KMS-11 (cell line): Measurements from ENCODE around the gene PTPN4.

ENCODE experiments used
- H2AFZ ChIP-seq: fragments of 200-600 bp; sonication (generic); 2 replicates; pipeline ENCODE4 v1.6.1; 2016; ENCODE audit warnings: antibody characterized with exemption, mixed run types, low read depth
- H3K27ac ChIP-seq: fragments of 200-600 bp; sonication (generic); 2 replicates; pipeline ENCODE4 v1.6.1; 2016; ENCODE audit warnings: mild to moderate bottlenecking, mixed run types
- H3K27me3 ChIP-seq: fragments of 200-600 bp; sonication (generic); 2 replicates; pipeline ENCODE4 v1.6.1; 2017; ENCODE audit warnings: mild to moderate bottlenecking, low read depth, mixed run types, moderate library complexity; ENCODE audit not compliant: insufficient read depth
- H3K36me3 ChIP-seq: fragments of 200-600 bp; sonication (generic); 2 replicates; pipeline ENCODE4 v1.6.1; 2017; ENCODE audit warnings: mild to moderate bottlenecking, mixed run types; ENCODE audit not compliant: insufficient read depth
- H3K4me1 ChIP-seq: fragments of 200-600 bp; sonication (generic); 2 replicates; pipeline ENCODE4 v1.6.1; 2016; ENCODE audit warnings: mild to moderate bottlenecking, low read depth, mixed run types; ENCODE audit not compliant: poor library complexity, severe bottlenecking
- H3K4me2 ChIP-seq: fragments of 200-600 bp; sonication (generic); 2 replicates; pipeline ENCODE4 v1.7.0; 2016; ENCODE audit warnings: mild to moderate bottlenecking, mixed run types
- H3K4me3 ChIP-seq: fragments of 200-600 bp; sonication (generic); IDR thresholded peaks from 2 replicates; pipeline ENCODE4 v1.6.1; 2017; ENCODE audit warnings: low read depth, low read length, mixed read lengths; ENCODE audit not compliant: insufficient read depth
- H3K79me2 ChIP-seq: fragments of 200-600 bp; sonication (generic); 2 replicates; pipeline ENCODE4 v1.6.1; 2016; ENCODE audit warnings: low read depth, mixed run types; ENCODE audit not compliant: insufficient read depth
- H3K9ac ChIP-seq: fragments of 200-600 bp; sonication (generic); 2 replicates; pipeline ENCODE4 v1.6.1; 2016; ENCODE audit warnings: mild to moderate bottlenecking, mixed run types
- H4K20me1 ChIP-seq: fragments of 200-600 bp; sonication (generic); 2 replicates; pipeline ENCODE4 v1.6.1; 2016; ENCODE audit warnings: mild to moderate bottlenecking, mixed run types; ENCODE audit not compliant: insufficient read depth
- CTCF ChIP-seq: fragments of 200-600 bp; sonication (generic); conservative IDR thresholded peaks from 2 replicates; pipeline ENCODE4 v1.6.1; 2017; ENCODE audit warnings: low read depth, mild to moderate bottlenecking, antibody characterized with exemption, low read length, moderate library complexity, mixed read lengths

PTPN4 gene

GRCh38 chr2:119713819-119714490 lies 45.8 kb upstream of the PTPN4 start:
- H3K79me2 ChIP-seq: no peaks in the 10 kb centered on the region
- H3K4me1 ChIP-seq: no peaks in the 10 kb centered on the region
- no peak overlapping the region for H2AFZ ChIP-seq
- no peaks in the 10 kb centered on the region for H3K36me3 ChIP-seq
- no peak overlapping the region for H3K27ac ChIP-seq
- H3K27me3 ChIP-seq: no peaks in the 10 kb centered on the region
- TF ChIP-seq CTCF: no peak
- H3K4me3 ChIP-seq: no peak overlapping the region
- no peak overlapping the region for H3K4me2 ChIP-seq
- H4K20me1 ChIP-seq: no peaks in the 10 kb centered on the region
- H3K9ac ChIP-seq: no peak overlapping the region

DNA sequence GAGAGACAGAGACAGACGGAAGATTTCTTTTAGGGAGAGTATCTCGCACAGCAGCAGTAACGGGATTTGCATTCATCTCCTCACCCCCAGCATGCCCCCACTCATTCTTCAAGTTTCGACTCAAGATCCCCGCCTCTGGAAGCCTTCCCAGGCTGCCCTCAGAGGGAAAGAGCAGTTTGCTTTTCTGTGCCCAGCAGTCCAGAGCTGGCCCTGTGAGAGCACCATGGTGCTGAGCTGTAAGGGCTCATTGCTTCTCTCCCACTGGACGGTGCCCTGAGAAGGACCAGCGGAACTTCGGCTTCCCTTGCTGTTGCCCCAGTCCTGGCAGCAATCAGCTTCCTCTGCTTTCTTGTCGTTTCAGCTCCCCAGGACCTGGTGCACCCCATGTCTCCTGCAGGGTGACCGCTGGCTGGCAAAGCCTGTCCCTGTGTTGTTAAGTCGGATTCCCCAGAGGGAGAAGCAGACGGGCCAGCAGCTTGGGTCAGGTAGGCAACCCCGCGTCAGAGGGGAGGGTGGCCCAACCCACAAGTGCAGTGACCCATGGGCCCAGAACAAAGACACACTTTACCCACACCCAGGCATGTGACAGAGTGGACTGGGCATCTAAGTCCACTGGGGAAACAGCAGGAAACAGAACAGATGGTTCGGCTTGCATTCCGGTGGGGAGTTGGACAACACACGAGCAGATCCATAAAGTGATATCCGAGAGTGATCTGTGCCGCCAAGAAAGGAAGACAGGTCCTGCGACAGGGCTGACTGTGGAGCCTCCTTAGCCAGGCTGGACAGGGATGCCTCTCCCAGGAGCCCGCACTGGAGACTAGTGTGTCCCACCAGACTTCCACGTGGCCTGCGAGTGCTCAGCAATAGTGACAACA lies 44.1 kb upstream of the PTPN4 start:
- Histone ChIP-seq H3K27ac (no peak overlapping the region), H3K9ac (no peak overlapping the region), H4K20me1 (no peaks in the 10 kb centered on the region), H3K4me2 (no peak overlapping the region), H2AFZ (no peak overlapping the region), H3K4me1 (no peaks in the 10 kb centered on the region), H3K4me3 (no peak overlapping the region), H3K79me2 (no peaks in the 10 kb centered on the region), H3K36me3 (no peaks in the 10 kb centered on the region), H3K27me3 (no peaks in the 10 kb centered on the region)
- no peak for TF ChIP-seq CTCF

GRCh38 chr2:119716284-119716672 lies 43.4 kb upstream of the PTPN4 start:
- Histone ChIP-seq H3K36me3 (no peaks in the 10 kb centered on the region), H3K9ac (no peak overlapping the region), H3K4me2 (no peak overlapping the region), H3K79me2 (no peaks in the 10 kb centered on the region), H3K27ac (no peak overlapping the region), H3K4me3 (no peak overlapping the region), H3K4me1 (no peaks in the 10 kb centered on the region), H2AFZ (no peak overlapping the region), H3K27me3 (no peaks in the 10 kb centered on the region), H4K20me1 (no peaks in the 10 kb centered on the region)
- TF ChIP-seq CTCF: no peak

DNA sequence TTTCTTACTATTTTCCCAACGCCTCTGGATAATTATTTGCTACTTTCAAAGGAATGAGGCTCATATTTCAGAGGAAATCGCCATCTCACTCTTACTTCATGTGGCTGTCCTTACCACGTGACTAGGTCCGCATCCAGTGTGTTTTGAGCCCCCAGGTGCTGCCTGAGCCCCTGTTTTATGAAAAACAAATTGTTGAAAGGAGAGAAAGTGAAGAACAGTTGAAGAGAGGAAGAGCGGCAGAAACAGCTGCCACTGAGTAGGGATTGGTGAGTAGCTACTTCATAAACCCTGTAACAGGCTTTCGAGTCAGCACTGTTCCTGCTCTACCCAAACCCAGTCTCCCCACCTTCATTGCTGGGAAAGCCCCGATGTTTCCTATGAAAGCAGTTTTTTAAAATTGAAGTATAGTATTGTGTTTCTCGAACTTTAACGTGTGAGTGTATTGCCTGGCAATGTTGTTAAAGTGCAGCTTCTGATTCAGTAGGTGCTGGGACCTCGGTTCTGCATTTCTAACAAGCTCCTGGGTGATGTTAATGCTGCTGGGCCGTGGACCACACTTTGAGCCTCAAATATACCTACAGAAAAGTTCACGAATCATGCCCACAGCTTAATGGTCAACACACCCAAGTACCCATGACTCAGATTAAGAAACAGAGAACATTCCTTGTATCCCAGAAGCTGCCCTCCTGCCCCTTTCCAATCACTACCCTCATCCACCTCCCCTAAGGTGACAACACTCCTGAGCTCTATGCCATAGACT lies 41.0 kb upstream of the PTPN4 start:
- Histone ChIP-seq H3K9ac (no peak overlapping the region), H3K27me3 (no peaks in the 10 kb centered on the region), H3K4me1 (no peaks in the 10 kb centered on the region), H2AFZ (no peak overlapping the region), H3K4me3 (no peak overlapping the region), H3K4me2 (no peak overlapping the region), H4K20me1 (no peaks in the 10 kb centered on the region), H3K27ac (no peak overlapping the region), H3K36me3 (no peaks in the 10 kb centered on the region), H3K79me2 (no peaks in the 10 kb centered on the region)
- TF ChIP-seq CTCF: no peak
